Smooth muscle cell (in vitro differentiated cells): ENCODE results near the gene KLHL26. TPM values are rescaled to one million over a fixed set of nuclear protein-coding genes. Genes with fewer than 3 reads are reported as not detected.

Experiments used
- DNase-seq: peaks from one replicate; lab custom pipeline; 2025; ENCODE audit not compliant: unreplicated experiment; lab: John Stamatoyannopoulos, UW
- H2AFZ ChIP-seq: fragments of 200-600 bp; sonication (generic); 2 replicates; pipeline ENCODE4 v1.6.0; 2016; ENCODE audit warnings: antibody characterized with exemption, low read depth, mild to moderate bottlenecking
- H3F3A ChIP-seq: fragments of 200-600 bp; sonication (generic); 2 replicates; pipeline ENCODE4 v1.6.0; 2017; ENCODE audit warnings: antibody characterized with exemption, low read depth
- H3K27ac ChIP-seq: fragments of 200-600 bp; sonication (generic); 2 replicates; pipeline ENCODE4 v1.5.1; 2016; ENCODE audit warnings: low read depth, mild to moderate bottlenecking
- H3K27me3 ChIP-seq: fragments of 200-600 bp; sonication (generic); 2 replicates; pipeline ENCODE4 v1.6.1; 2016; ENCODE audit warnings: low read depth, mild to moderate bottlenecking
- H3K36me3 ChIP-seq: fragments of 200-600 bp; sonication (generic); 2 replicates; pipeline ENCODE4 v1.5.1; 2016; ENCODE audit warnings: low read depth
- H3K4me1 ChIP-seq: fragments of 200-600 bp; sonication (generic); 2 replicates; pipeline ENCODE4 v1.5.1; 2016; ENCODE audit warnings: low read depth
- H3K4me2 ChIP-seq: fragments of 200-600 bp; sonication (generic); 2 replicates; pipeline ENCODE4 v1.6.0; 2016; ENCODE audit warnings: mild to moderate bottlenecking
- H3K4me3 ChIP-seq: fragments of 200-600 bp; sonication (generic); 2 replicates; pipeline ENCODE4 v1.5.1; 2016; ENCODE audit warnings: mild to moderate bottlenecking
- H3K79me2 ChIP-seq: fragments of 200-600 bp; sonication (generic); 2 replicates; pipeline ENCODE4 v1.6.0; 2016; ENCODE audit warnings: low read depth, mild to moderate bottlenecking
- H3K9ac ChIP-seq: fragments of 200-600 bp; sonication (generic); 2 replicates; pipeline ENCODE4 v1.6.0; 2016; ENCODE audit warnings: low read depth
- H3K9me3 ChIP-seq: fragments of 200-600 bp; sonication (generic); replicated peaks from 2 replicates; pipeline ENCODE4 v1.5.1; 2016; ENCODE audit warnings: low read depth
- H4K20me1 ChIP-seq: fragments of 200-600 bp; sonication (generic); 2 replicates; pipeline ENCODE4 v1.6.0; 2016; ENCODE audit warnings: low read depth
- CTCF ChIP-seq: fragments of 200-600 bp; sonication (generic); IDR thresholded peaks from 2 replicates; pipeline ENCODE4 v1.5.1; 2017; ENCODE audit warnings: borderline replicate concordance, mild to moderate bottlenecking, antibody characterized with exemption; ENCODE audit not compliant: insufficient read depth, poor library complexity, severe bottlenecking
- WGBS: methylation state at CpG from one replicate; pipeline ENCODE4 v1.1.7; 2016; ENCODE audit warnings: low lambda C conversion rate; 5-methylcytosine and 5-hydroxymethylcytosine counted together
- polyA plus RNA-seq: library from polyadenylated mRNA; unstranded; fragments of >200 nt; fragmentation: Nextera tagmentation; extraction: Ambion mirVana; gene quantifications from 2 replicates; pipeline ENCODE4 v1.2.1, GENCODE V29; 2016
- total RNA-seq: library from RNA; depleted of rRNA; stranded (reverse); fragments of >200 nt; gene quantifications from 2 replicates; pipeline ENCODE4 v1.2.3, GENCODE V29; 2014

The KLHL26 gene
- total and polyA plus RNA-seq, 2 experiments from 2014 or later, result 3.9 to 7.6 TPM

GRCh38 chr19:18594824-18595373, 41.9 kb upstream of the KLHL26 start:
- no peak for DNase-seq
- 46% methylated on average over 10 of the region's 26 CpGs for WGBS
- no peaks in the 10 kb centered on the region for H3K36me3 ChIP-seq
- peaks cover 23% of the 10 kb centered on the region for H3F3A ChIP-seq
- H3K9ac ChIP-seq, result no peak overlapping the region
- H3K79me2 ChIP-seq, result no peaks in the 10 kb centered on the region
- H4K20me1 ChIP-seq, result peaks cover 56% of the 10 kb centered on the region
- H3K4me3 ChIP-seq, result peak overlapping the region; percentile 43
- no peak for TF ChIP-seq CTCF
- H3K4me1 ChIP-seq, result peaks cover 10% of the 10 kb centered on the region
- peak overlapping the region; percentile 95 for H3K4me2 ChIP-seq
- no peaks in the 10 kb centered on the region for H3K9me3 ChIP-seq
- no peaks in the 10 kb centered on the region for H3K27me3 ChIP-seq
- no peak overlapping the region for H3K27ac ChIP-seq
- no peak overlapping the region for H2AFZ ChIP-seq

- Histone ChIP-seq H3K36me3 (no peaks in the 10 kb centered on the region), H4K20me1 (peaks cover 59% of the 10 kb centered on the region), H3K27ac (no peak overlapping the region), H3K4me3 (no peak overlapping the region), H3F3A (peaks cover 19% of the 10 kb centered on the region), H3K9me3 (no peaks in the 10 kb centered on the region), H3K4me2 (no peak overlapping the region), H2AFZ (no peak overlapping the region), H3K9ac (no peak overlapping the region), H3K79me2 (no peaks in the 10 kb centered on the region), H3K27me3 (no peaks in the 10 kb centered on the region), H3K4me1 (peaks cover 10% of the 10 kb centered on the region)
- 89% methylated on average over 6 of the region's 6 CpGs for WGBS
- TF ChIP-seq CTCF, result no peak
- no peak for DNase-seq
These were observed 41.4 kb upstream of the KLHL26 start for GRCh38 chr19:18595475-18595874.

- Histone ChIP-seq H3K36me3 (no peaks in the 10 kb centered on the region), H4K20me1 (peaks cover 64% of the 10 kb centered on the region), H3K4me3 (no peak overlapping the region), H3K4me1 (peaks cover 10% of the 10 kb centered on the region), H3K27ac (no peak overlapping the region), H3K27me3 (no peaks in the 10 kb centered on the region), H3K79me2 (peaks cover 2% of the 10 kb centered on the region), H3K9me3 (no peaks in the 10 kb centered on the region), H3K9ac (no peak overlapping the region), H2AFZ (no peak overlapping the region), H3K4me2 (no peak overlapping the region), H3F3A (peaks cover 8% of the 10 kb centered on the region)
- no peak for TF ChIP-seq CTCF
- no peak for DNase-seq
- 55% methylated on average over 13 of the region's 21 CpGs for WGBS
These were observed 40.1 kb upstream of the KLHL26 start for GRCh38 chr19:18596752-18597157.
